Pancreas (tissue), 10 donors: ENCODE results near the gene C14orf180. TPM values are rescaled to one million over a fixed set of nuclear protein-coding genes. Genes with fewer than 3 reads are reported as not detected.

Source experiments
- ATAC-seq, 4 donors: fragments of 200-7000 bp; cut with Tn5 transposase; one replicate each; pipeline versions ENCODE4 v1.8.0 to v1.9.1; 2020; ENCODE audit warnings: mild to moderate bottlenecking in 4 of 4, moderate library complexity in 4 of 4
- DNase-seq, 6 donors: peaks; one replicate each; pipeline ENCODE4 v3.0.0-alpha.2; 2020
- FAIRE-seq: peaks from 2 replicates; lab custom pipeline; 2012; peaks lifted over from hg19 to GRCh38; lab: Jason Lieb, UNC
- H3K27ac ChIP-seq, 4 donors: fragments of 200-600 bp; sonication (generic); 1 replicate in 3 of 4; 2 replicates in 1 of 4; pipeline versions ENCODE4 v1.5.0 to v1.8.0; 2020
- H3K27me3 ChIP-seq, 4 donors: fragments of 200-600 bp; one replicate each; pipeline ENCODE4 v1.8.0; 2021
- H3K36me3 ChIP-seq, 3 donors: fragments of 200-600 bp; sonication (generic) in 1 of 3; one replicate each; pipeline versions ENCODE4 v1.5.0 to v1.8.0; 2020 to 2021
- H3K4me1 ChIP-seq, 3 donors: fragments of 200-600 bp; one replicate each; pipeline ENCODE4 v1.8.0; 2021
- H3K4me3 ChIP-seq, 4 donors: fragments of 200-600 bp; sonication (generic) in 2 of 4; one replicate each; pipeline versions ENCODE4 v1.5.0 to v1.8.0; 2020 to 2021
- H3K9me3 ChIP-seq, 4 donors: fragments of 200-600 bp; one replicate each; pipeline ENCODE4 v1.8.0; 2021
- WGBS, 2 donors: extraction: QIAGEN DNeasy Blood & Tissue Kit; methylation state at CpG; one replicate each; pipeline ENCODE4 v1.1.7; 2013; 5-methylcytosine and 5-hydroxymethylcytosine counted together
- intact Hi-C, 3 donors: fragments of 100-400 bp; cut with DNase I; formaldehyde crosslinking; loops; one replicate each; pipeline versions ENCODE4 v1.11.1 to v1.14.2; 2022
- polyA plus RNA-seq, 2 donors: library from polyadenylated mRNA; stranded (reverse); fragments of 200-250 nt; gene quantifications; one replicate each; pipeline ENCODE4 v1.2.3, GENCODE V29; 2013
- total RNA-seq, 6 donors: library from RNA; stranded (reverse); fragmentation: NEBNext Ultra II Directional in 4 of 6; extraction: Animal tissue kit (Norgen Biotek cat#: 25700) in 4 of 6; gene quantifications; one replicate each; pipeline versions ENCODE4 v1.2.1 to v1.2.4, GENCODE V29; 2021 to 2023
- TF ChIP-seq, protein P1 (sequence below), 4 donors: fragments of 200-600 bp; sonication (generic) in 3 of 4; IDR thresholded peaks; one replicate each; pipeline versions ENCODE4 v1.5.0 to v1.8.0; 2021; ENCODE audit warnings: antibody characterized with exemption in 4 of 4
- donor health status: healthy with polysubstance abuse.
- donor health status: DM: no; HTN: no; CAD: no; lungs with moderate emphysema.
- donor health status: DM: no; HTN: no; CAD: no.
- donor health status: control.
- donor health status: control.
- donor health status: Bipolar disorder and iron deficiency.
- donor health status: DM: yes; HTN: yes; CAD: no.
- donor health status: DM: no; HTN: no; CAD: no.
- donor health status: DM: no; HTN: no; CAD: no.
- donor health status: DM: yes; HTN: yes; CAD: no.

The C14orf180 gene
- total and polyA plus RNA-seq, 8 donors: 0.09 to 1.1 (median 0.34) TPM; not detected in 2

DNA sequence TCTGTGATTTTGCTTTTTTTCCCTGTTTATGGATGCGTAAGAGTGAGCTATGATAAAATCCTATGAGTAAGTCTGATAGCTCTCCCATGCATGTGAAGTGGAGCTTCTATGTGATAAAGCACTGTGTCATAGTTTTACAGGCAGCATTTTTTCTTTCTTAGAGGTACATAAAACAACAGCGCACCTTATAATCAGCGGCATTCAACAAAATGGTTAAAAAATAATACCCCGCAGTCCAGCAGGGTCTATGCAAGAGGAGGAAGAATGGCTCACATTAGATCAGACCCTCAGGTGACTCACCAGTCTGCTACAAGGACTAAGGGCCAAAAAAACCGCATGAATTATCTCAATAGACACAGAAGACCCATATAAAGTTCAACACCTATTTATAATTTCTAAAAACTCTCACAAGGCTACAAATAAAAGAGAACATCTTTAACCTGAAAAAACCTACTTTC is 58.0 kb downstream of the C14orf180 start:
- WGBS, 2 donors: 54 to 63% methylated on average over 5 of the region's 5 CpGs
- TF ChIP-seq, protein P1, sequence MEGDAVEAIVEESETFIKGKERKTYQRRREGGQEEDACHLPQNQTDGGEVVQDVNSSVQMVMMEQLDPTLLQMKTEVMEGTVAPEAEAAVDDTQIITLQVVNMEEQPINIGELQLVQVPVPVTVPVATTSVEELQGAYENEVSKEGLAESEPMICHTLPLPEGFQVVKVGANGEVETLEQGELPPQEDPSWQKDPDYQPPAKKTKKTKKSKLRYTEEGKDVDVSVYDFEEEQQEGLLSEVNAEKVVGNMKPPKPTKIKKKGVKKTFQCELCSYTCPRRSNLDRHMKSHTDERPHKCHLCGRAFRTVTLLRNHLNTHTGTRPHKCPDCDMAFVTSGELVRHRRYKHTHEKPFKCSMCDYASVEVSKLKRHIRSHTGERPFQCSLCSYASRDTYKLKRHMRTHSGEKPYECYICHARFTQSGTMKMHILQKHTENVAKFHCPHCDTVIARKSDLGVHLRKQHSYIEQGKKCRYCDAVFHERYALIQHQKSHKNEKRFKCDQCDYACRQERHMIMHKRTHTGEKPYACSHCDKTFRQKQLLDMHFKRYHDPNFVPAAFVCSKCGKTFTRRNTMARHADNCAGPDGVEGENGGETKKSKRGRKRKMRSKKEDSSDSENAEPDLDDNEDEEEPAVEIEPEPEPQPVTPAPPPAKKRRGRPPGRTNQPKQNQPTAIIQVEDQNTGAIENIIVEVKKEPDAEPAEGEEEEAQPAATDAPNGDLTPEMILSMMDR (IDR thresholded peaks at IDR 0.05): no peak
- no peaks in the 10 kb centered on the region for H3K9me3 ChIP-seq
- intact Hi-C loops: loop anchor here in 1 of 3 donors (5.0 kb wide), 1 partner anchor 500 kb away; the partner anchor contains the start of gene KIF26A
- no peak for DNase-seq
- no peak for ATAC-seq
- no peak for FAIRE-seq
- no peak overlapping the region for H3K27ac ChIP-seq
- H3K4me1 ChIP-seq: peaks cover 0 to 6% (median 0%) of the 10 kb centered on the region in 3 donors
- peaks cover 0 to 3% (median 0%) of the 10 kb centered on the region in 4 donors for H3K27me3 ChIP-seq
- H3K4me3 ChIP-seq: no peak overlapping the region
- H3K36me3 ChIP-seq: no peaks in the 10 kb centered on the region

- 7% methylated on average over 12 of the region's 12 CpGs for WGBS, 2 donors
- FAIRE-seq: no peak
Observed at GRCh38 chr14:104638190-104638589, 58.6 kb downstream of the C14orf180 start.

GRCh38 chr14:104638927-104639450 is 59.4 kb downstream of the C14orf180 start:
- H3K27ac ChIP-seq: no peak overlapping the region
- TF ChIP-seq, protein P1 (IDR thresholded peaks at IDR 0.05): no peak
- no peaks in the 10 kb centered on the region for H3K9me3 ChIP-seq
- no peaks in the 10 kb centered on the region for H3K36me3 ChIP-seq
- no peak for FAIRE-seq
- H3K4me3 ChIP-seq: no peak overlapping the region
- peaks cover 0 to 3% (median 0%) of the 10 kb centered on the region in 4 donors for H3K27me3 ChIP-seq
- no peak for DNase-seq
- ATAC-seq: no peak
- intact Hi-C loops: loop anchor here in 1 of 3 donors (5.0 kb wide), 1 partner anchor 502 kb away; the partner anchor contains the start of gene KIF26A
- 50 to 63% methylated on average over 13 of the region's 13 CpGs for WGBS, 2 donors
- H3K4me1 ChIP-seq: peaks cover 0 to 6% (median 0%) of the 10 kb centered on the region in 3 donors

More at GRCh38 chr14:104638190-104638589, 58.6 kb downstream of the C14orf180 start:
- peaks cover 0 to 3% (median 0%) of the 10 kb centered on the region in 4 donors for H3K27me3 ChIP-seq
- H3K27ac ChIP-seq: no peak overlapping the region
- peaks cover 0 to 6% (median 0%) of the 10 kb centered on the region in 3 donors for H3K4me1 ChIP-seq
- ATAC-seq (no peak), DNase-seq (no peak)
- no peaks in the 10 kb centered on the region for H3K9me3 ChIP-seq
- no peaks in the 10 kb centered on the region for H3K36me3 ChIP-seq
- H3K4me3 ChIP-seq: no peak overlapping the region
- intact Hi-C loops: loop anchor here in 1 of 3 donors (5.0 kb wide), 1 partner anchor 501 kb away; the partner anchor contains the start of gene KIF26A
- TF ChIP-seq, protein P1 (IDR thresholded peaks at IDR 0.05): no peak

DNA sequence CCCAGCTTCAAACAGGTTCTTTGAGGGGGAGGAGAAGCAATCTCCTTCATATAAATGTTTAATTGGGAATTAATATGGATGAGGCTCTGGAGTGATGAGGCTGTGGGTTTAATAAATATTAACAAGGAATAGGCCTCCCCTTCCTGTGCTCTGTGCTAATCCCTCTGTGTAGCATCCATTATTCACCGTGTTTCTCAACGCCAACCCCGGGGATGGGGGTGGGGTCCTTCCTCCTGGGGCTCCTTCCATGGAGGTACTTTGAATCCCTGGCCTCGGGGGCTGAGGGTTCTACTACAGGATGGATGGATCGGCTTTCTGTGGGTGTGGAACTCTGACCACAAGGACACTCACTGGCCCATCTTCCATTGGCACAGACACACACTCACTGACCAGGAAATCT is 59.9 kb downstream of the C14orf180 start:
- Histone ChIP-seq H3K4me3 (no peak overlapping the region), H3K36me3 (no peaks in the 10 kb centered on the region), H3K9me3 (no peaks in the 10 kb centered on the region), H3K27ac (no peak overlapping the region), H3K4me1 (peaks cover 0 to 6% (median 0%) of the 10 kb centered on the region in 3 donors), H3K27me3 (peaks cover 0 to 3% (median 0%) of the 10 kb centered on the region in 4 donors)
- no peak for DNase-seq
- TF ChIP-seq, protein P1 (IDR thresholded peaks at IDR 0.05): no peak
- FAIRE-seq: no peak
- intact Hi-C loops: loop anchor here in 1 of 3 donors (5.0 kb wide), 1 partner anchor 502 kb away; the partner anchor contains the start of gene KIF26A
- 35% methylated on average over 5 of the region's 5 CpGs for WGBS, 2 donors
- ATAC-seq: no peak

Other genes starting within 250 kb of the C14orf180 start
- gene TMEM179, start 25.0 kb downstream of the C14orf180 start, total RNA-seq: 1 to 10 TPM; 1.1 to 4.6 (median 2.1) TPM
- 10 to 100 TPM; 18.8 to 35.3 TPM for gene TMEM179, start 25.0 kb downstream of the C14orf180 start, polyA plus RNA-seq
- 10 to 100 TPM; 20.4 to 41.1 (median 23.0) TPM for gene INF2, start 109.9 kb downstream of the C14orf180 start, total RNA-seq
- gene INF2, start 109.9 kb downstream of the C14orf180 start, polyA plus RNA-seq: 10 to 100 TPM; 79.5 to 80.8 TPM
- 1 to 10 TPM; 3.5 to 6.4 (median 5.0) TPM for gene ADSS1, start 144.5 kb downstream of the C14orf180 start, total RNA-seq
- 1 to 10 TPM; 6.7 to 6.8 TPM for gene ADSS1, start 144.5 kb downstream of the C14orf180 start, polyA plus RNA-seq
- gene SIVA1, start 173.4 kb downstream of the C14orf180 start, total RNA-seq: 10 to 100 TPM; 29.1 to 54.6 (median 38.8) TPM
- gene SIVA1, start 173.4 kb downstream of the C14orf180 start, polyA plus RNA-seq: 100 to 1,000 TPM in 1 of 2 donors, 10 to 100 TPM in 1; 76.3 to 136 TPM
- 100 to 1,000 TPM in 1 of 6 donors, 10 to 100 TPM in 5; 70.0 to 102 (median 79.7) TPM for gene AKT1, start 216.0 kb downstream of the C14orf180 start, total RNA-seq
- gene AKT1, start 216.0 kb downstream of the C14orf180 start, polyA plus RNA-seq: 100 to 1,000 TPM in 1 of 2 donors, 10 to 100 TPM in 1; 84.7 to 106 TPM
- gene ZBTB42, start 221.3 kb downstream of the C14orf180 start, total RNA-seq: 10 to 100 TPM in 1 of 6 donors, 1 to 10 TPM in 5; 7.8 to 10.8 (median 8.5) TPM
- gene ZBTB42, start 221.3 kb downstream of the C14orf180 start, polyA plus RNA-seq: 1 to 10 TPM; 4.1 to 7.6 TPM